Measurements from ENCODE around the gene PURA.

The PURA gene

DNA sequence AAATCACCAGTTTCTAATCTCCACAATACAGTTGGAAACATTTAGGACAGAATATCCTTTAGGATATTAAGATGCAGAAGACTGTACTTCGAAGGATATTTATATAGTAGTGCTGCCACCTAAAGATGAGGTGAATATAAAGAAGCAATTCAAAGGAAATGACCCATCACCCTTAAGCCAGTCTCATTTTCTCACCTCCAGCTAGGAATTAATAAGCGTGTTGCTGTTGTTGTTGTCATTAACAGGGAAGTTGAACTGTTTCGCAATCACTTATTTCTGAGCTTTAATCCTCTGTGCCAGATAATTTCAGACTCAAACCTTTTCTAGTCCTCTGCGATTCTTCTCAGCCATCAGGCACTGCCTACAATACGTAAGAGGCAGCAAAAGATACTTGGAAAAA, 7.8 kb upstream of the PURA start:
- no peak for TF ChIP-seq GATA3 (IDR thresholded peaks at IDR 0.05; ENCODE audit: low read depth, low read length)
- no peak for TF ChIP-seq GATA2 (IDR thresholded peaks at IDR 0.05; ENCODE audit: low read depth, low read length)

GRCh38 chr5:140106805-140107311, 7.1 kb upstream of the PURA start:
- TF ChIP-seq GATA3 (IDR thresholded peaks at IDR 0.05; ENCODE audit: low read depth, low read length): no peak
- TF ChIP-seq GATA2 (IDR thresholded peaks at IDR 0.05; ENCODE audit: low read depth, low read length): no peak

GRCh38 chr5:140107312-140108092, 6.4 kb upstream of the PURA start:
- TF ChIP-seq GATA2 (IDR thresholded peaks at IDR 0.05; ENCODE audit: low read depth, low read length) (no peak), GATA3 (IDR thresholded peaks at IDR 0.05; ENCODE audit: low read depth, low read length) (no peak)

DNA sequence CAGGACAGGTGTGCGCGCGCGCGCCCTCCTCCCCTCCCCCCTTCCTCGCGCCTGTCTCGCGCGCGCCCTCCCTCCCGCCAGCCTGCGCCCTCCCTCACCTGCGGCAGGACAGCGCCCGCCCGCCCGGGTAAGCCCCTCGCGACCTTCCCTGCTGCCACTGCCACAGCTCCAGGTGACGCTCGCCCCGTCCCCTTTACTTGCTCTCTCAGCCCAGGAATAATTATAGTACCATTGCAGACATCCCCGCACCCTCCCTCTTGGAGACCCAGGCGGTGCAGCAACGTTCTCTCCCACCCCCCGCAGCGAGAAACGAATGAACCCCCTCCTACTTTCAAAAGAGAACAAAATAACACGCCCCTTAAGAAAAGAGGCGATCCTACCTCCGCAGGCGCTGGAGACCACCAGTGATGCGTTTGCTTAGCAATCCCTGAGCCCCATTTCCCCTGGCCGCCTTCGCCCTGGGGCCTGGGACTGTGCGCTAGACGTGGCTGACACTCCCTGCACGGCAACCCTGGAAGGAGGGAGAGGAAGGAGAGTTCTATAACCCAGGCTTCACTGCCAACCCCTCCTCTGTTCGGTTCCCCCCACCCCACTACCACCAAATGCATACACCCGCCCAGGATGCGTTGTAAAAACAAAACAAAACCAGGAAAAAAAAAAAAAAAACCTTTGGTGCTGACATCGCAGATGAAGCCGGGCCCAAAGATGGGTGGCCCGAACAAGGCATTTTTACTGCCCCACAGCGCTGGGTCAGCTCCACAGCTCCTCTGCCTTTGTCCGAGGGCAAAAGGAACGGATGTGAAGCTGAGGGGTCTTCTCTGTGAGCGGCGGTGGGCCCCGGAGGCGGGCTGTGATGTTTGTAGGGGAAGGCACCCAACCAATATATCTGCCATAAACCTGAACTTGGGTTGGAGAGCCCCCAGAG, 5.6 kb upstream of the PURA start:
- no peak for TF ChIP-seq GATA3 (IDR thresholded peaks at IDR 0.05; ENCODE audit: low read depth, low read length)

DNA sequence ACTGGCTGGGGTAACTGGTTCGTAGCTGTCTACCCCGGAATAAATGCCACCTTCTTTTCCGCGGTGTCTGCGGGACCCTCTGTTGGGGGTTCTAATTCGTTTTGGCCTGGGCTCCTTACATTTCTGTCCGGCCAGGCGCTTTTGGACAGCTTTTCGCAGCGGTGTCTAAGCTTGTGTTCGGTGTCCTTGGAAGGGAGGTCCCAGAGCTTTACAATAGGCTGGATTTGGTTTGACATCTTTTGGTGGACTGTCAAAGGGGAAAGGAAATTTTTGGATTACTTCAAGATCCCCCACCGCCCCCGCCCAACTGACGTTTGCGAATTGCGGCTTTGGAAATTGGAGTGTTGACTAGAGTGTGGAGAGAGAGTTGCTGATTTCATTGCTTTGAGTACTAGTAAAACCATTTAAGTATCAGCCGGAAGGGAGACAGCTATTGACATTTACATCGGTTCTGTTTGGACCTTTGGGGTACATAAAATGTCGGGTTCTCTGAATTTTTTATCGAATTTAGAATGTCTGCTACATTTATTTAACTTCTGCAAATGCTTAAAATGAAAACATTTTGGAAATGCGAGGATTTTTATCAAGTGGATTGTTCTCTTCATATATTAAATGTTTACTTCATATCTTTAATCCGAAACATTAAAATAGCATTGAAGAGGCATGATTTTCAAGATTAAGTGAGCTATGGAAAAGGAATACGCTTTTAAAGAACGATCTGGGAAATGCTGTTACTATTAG, 4.7 kb upstream of the PURA start:
- TF ChIP-seq GATA2 (IDR thresholded peaks at IDR 0.05; ENCODE audit: low read depth, low read length): no peak
- TF ChIP-seq GATA3 (IDR thresholded peaks at IDR 0.05; ENCODE audit: low read depth, low read length): no peak

DNA sequence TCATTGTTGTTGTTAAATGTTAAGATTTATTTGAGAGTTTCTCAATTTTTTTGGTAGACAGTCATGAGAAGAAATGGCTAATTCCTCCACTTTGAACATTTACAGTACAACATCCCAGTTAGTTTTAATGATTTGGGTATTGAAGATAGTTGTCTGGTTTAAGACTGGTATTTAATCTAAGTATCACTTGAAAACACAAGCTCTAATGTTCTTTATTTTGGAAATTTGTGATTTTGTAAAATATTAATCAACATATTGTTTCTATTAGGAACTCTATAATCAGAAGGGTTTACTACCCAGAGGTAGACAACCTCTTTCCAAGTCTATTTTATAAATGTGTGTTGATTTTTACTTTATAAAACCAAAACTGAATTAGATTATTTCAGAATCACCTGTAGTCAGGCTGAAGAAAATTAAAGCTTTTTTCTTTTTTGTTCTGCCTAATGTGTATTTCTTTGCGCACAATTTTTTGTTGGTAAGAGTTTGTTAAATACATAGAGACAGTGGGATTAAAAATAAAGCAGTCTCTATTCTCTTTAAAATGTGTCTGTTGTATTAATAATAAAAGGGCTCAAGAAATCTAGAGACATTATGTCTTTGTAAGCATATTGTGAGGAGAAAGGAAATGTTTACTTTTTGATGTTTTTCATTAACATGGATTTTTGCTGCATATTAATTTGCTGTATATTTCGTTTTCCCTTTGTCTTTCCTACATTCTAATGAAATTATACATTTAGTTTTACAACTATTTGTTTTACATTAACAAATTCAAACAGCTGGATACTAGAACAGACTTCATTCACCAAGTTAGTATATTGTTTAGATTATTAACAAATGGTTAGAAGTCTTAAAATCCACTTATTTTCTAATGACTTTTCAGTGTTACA, 3.9 kb upstream of the PURA start:
- TF ChIP-seq GATA3 (IDR thresholded peaks at IDR 0.05; ENCODE audit: low read depth, low read length) (no peak), GATA2 (IDR thresholded peaks at IDR 0.05; ENCODE audit: low read depth, low read length) (no peak)

DNA sequence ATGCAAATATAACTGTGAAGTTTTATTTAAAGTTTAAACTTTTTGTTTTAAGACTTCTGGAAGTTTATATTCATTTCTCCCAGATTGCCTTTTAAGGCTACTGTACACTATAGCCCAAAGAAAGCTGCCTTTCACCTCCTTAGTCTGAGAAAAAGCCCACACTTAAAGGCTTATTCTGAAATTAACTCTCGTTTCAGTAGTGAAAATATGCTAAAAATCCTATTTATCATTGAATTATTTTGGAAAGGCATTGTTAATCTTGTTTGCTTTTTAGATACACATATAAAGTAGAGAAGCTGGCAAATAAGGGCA, 3.3 kb upstream of the PURA start:
- TF ChIP-seq GATA2 (IDR thresholded peaks at IDR 0.05; ENCODE audit: low read depth, low read length): no peak
- TF ChIP-seq GATA3 (IDR thresholded peaks at IDR 0.05; ENCODE audit: low read depth, low read length): no peak

DNA sequence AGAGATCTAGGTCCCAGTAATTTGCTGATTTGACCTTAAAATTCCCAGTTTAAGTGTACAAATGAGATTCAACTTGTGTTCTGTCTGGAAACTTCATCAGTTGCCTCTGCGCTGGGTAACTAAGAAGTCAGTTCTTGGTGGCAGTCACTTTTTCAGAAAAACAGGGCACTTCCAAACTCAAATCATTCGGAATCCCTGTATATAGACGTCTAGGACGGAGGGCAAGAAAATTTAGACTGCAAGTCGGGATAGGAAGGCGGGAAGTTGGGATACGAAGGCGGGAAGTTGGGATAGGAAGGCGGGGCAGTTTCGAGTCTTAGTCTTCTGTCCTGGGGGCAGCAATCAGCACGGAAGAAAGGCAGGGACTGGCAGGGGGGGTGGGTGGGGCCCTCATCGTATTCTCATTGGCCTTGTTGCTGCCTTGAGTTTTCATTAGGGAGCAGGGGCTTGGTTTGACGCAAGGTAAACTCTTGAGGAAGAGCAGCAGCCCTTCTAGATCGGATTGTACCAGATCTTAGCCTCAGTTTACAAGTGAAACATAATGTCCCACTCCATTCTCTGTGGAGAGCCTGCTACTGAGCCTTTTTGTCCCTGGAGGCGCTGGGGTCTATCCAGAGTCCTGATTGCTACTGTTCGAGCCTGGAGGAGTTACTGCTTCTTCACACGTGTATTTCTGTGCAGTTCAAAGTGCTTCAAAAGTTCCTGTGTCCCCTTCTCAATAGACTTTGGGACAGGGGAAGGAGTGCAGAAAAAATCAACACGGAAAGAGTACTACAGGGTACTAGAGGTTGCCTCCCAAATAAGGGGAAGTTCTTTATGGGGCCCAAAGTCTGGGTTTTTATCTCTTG, 2.7 kb upstream of the PURA start:
- TF ChIP-seq GATA2 (IDR thresholded peaks at IDR 0.05; ENCODE audit: low read depth, low read length): no peak
- no peak for TF ChIP-seq GATA3 (IDR thresholded peaks at IDR 0.05; ENCODE audit: low read depth, low read length)

- TF ChIP-seq GATA2 (IDR thresholded peaks at IDR 0.05; ENCODE audit: low read depth, low read length) (no peak), GATA3 (IDR thresholded peaks at IDR 0.05; ENCODE audit: low read depth, low read length) (no peak)
These were observed 1.9 kb upstream of the PURA start for GRCh38 chr5:140111859-140112551.

DNA sequence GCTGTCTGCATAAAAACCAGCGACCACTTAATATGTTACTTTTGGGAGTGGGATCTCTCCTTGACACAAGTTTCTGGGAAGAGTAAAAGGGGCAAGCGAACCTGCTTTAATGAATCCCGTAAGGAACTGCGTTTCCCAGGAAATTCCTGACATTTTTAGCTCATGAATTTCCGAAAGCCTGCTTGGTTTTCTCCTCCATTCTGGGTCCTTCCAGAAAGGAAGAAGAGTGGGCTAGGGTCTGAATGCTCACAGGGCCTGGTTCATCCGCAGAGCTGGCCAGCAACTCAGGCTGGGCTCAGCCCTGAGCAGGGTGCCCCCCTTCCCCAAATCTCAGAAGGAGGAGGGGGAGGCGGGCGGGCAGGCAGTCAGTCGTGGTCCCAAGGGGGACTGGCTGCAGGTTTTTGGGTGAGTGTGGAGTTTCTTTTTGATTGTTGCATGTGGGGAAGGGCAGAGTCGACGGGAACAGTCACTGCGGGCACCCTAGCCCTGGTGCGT, 1.2 kb upstream of the PURA start:
- TF ChIP-seq GATA3 (IDR thresholded peaks at IDR 0.05; ENCODE audit: low read depth, low read length): no peak

GRCh38 chr5:140113180-140113698, 670 bp upstream of the PURA start:
- TF ChIP-seq GATA2 (IDR thresholded peaks at IDR 0.05; ENCODE audit: low read depth, low read length) (no peak), GATA3 (IDR thresholded peaks at IDR 0.05; ENCODE audit: low read depth, low read length) (no peak)

Data from SH-SY5Y (cell line).